ENCODE measurements around the gene CAMTA1.

CAMTA1 gene

GRCh38 chr1:7478809-7479499, 693.7 kb downstream of the CAMTA1 start:
- TF ChIP-seq CTCF (IDR thresholded peaks at IDR 0.05; ENCODE audit: control insufficient read depth, insufficient read depth, low read depth, low read length, missing control alignments) = no peak
- DNase-seq (ENCODE audit: low read depth) = peak; percentile 59
- H3K4me3 ChIP-seq (ENCODE audit: control insufficient read depth, low read depth, low read length) = no peak overlapping the region

GRCh38 chr1:7479571-7479970, 694.3 kb downstream of the CAMTA1 start:
- no peak for TF ChIP-seq CTCF (IDR thresholded peaks at IDR 0.05; ENCODE audit: control insufficient read depth, insufficient read depth, low read depth, low read length, missing control alignments)
- no peak for DNase-seq (ENCODE audit: low read depth)
- no peak overlapping the region for H3K4me3 ChIP-seq (ENCODE audit: control insufficient read depth, low read depth, low read length)

- no peak overlapping the region for H3K4me3 ChIP-seq (ENCODE audit: control insufficient read depth, low read depth, low read length)
- DNase-seq (ENCODE audit: low read depth) = no peak
- TF ChIP-seq CTCF (IDR thresholded peaks at IDR 0.05; ENCODE audit: control insufficient read depth, insufficient read depth, low read depth, low read length, missing control alignments) = no peak
These were observed 695.9 kb downstream of the CAMTA1 start for GRCh38 chr1:7481194-7481593.

- no peak for TF ChIP-seq CTCF (IDR thresholded peaks at IDR 0.05; ENCODE audit: control insufficient read depth, insufficient read depth, low read depth, low read length, missing control alignments)
- DNase-seq (ENCODE audit: low read depth) = no peak
- no peak overlapping the region for H3K4me3 ChIP-seq (ENCODE audit: control insufficient read depth, low read depth, low read length)
These were observed 696.8 kb downstream of the CAMTA1 start for GRCh38 chr1:7482077-7482476.

- DNase-seq (ENCODE audit: low read depth) = no peak
- no peak overlapping the region for H3K4me3 ChIP-seq (ENCODE audit: control insufficient read depth, low read depth, low read length)
- TF ChIP-seq CTCF (IDR thresholded peaks at IDR 0.05; ENCODE audit: control insufficient read depth, insufficient read depth, low read depth, low read length, missing control alignments) = no peak
These were observed 697.7 kb downstream of the CAMTA1 start for GRCh38 chr1:7482772-7483495.

- H3K4me3 ChIP-seq (ENCODE audit: control insufficient read depth, low read depth, low read length) = no peak overlapping the region
- no peak for DNase-seq (ENCODE audit: low read depth)
- TF ChIP-seq CTCF (IDR thresholded peaks at IDR 0.05; ENCODE audit: control insufficient read depth, insufficient read depth, low read depth, low read length, missing control alignments) = no peak
These were observed 698.6 kb downstream of the CAMTA1 start for GRCh38 chr1:7483634-7484383.

Data from AG09309 (cell line).